ENCODE data around the gene SHF.

DNA sequence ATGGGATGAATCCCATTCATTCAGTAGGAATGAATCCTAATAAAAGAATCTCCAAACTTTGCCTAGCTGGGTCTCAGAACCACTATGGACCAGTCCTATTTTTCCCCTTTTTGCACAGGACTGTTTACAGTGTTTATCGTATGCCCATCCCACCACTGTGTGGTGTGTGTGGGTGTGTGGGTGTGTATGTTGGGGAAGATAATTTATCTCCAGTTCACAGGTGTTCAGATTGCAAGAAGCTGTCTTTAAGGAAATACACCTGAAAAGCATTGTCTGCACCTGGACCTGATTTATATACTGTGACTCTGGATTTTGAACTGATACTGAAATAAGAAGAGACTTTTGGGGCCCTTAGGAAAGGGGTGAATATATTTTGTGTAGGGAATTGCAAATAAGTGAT, 24.7 kb upstream of the SHF start:
- TF ChIP-seq, protein P1, sequence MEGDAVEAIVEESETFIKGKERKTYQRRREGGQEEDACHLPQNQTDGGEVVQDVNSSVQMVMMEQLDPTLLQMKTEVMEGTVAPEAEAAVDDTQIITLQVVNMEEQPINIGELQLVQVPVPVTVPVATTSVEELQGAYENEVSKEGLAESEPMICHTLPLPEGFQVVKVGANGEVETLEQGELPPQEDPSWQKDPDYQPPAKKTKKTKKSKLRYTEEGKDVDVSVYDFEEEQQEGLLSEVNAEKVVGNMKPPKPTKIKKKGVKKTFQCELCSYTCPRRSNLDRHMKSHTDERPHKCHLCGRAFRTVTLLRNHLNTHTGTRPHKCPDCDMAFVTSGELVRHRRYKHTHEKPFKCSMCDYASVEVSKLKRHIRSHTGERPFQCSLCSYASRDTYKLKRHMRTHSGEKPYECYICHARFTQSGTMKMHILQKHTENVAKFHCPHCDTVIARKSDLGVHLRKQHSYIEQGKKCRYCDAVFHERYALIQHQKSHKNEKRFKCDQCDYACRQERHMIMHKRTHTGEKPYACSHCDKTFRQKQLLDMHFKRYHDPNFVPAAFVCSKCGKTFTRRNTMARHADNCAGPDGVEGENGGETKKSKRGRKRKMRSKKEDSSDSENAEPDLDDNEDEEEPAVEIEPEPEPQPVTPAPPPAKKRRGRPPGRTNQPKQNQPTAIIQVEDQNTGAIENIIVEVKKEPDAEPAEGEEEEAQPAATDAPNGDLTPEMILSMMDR (conservative IDR thresholded peaks at IDR 0.05 in 1 of 2, IDR thresholded peaks at IDR 0.05 in 1 of 2; ENCODE audit: low read depth in 1 of 2, low read length in 2 of 2): no peak
- no peak for TF ChIP-seq EZH2 (IDR thresholded peaks at IDR 0.05; ENCODE audit: low read length, missing control alignments)
